Fibroblast of mammary gland (primary cell): Measurements from ENCODE around the gene IARS2.
A peak's percentile ranks its signal among the peaks of the same experiment; 100 is the strongest.

Experiments
- DNase-seq: peaks from one replicate; pipeline ENCODE4 v3.0.0-alpha.2; 2010; ENCODE audit warnings: low read depth
- H3K4me3 ChIP-seq: 2 replicates; pipeline ENCODE4 v1.5.1; 2011; ENCODE audit warnings: low read depth, mild to moderate bottlenecking, low read length, moderate library complexity; ENCODE audit not compliant: control insufficient read depth
- CTCF ChIP-seq: conservative IDR thresholded peaks from 2 replicates; pipeline ENCODE4 v1.5.1; 2011; ENCODE audit warnings: low read depth, low read length, inconsistent platforms; ENCODE audit not compliant: control insufficient read depth, insufficient read depth

IARS2 gene

GRCh38 chr1:220094016-220094911, at the start of gene IARS2:
Gene IARS2 (plus strand): TSS chr1:220094132. CDS start chr1:220094217, 85 bp downstream.
- TF ChIP-seq CTCF = no peak
- peak within 1 kb of the TSS; percentile 68 for H3K4me3 ChIP-seq
- peak; percentile 74 for DNase-seq

GRCh38 chr1:220044678-220045355, 49.1 kb upstream of the IARS2 start:
- peak overlapping the region; percentile 83 for H3K4me3 ChIP-seq
- DNase-seq = no peak
- TF ChIP-seq CTCF = no peak

GRCh38 chr1:220045356-220046051, 48.4 kb upstream of the IARS2 start:
- TF ChIP-seq CTCF = no peak
- peak overlapping the region; percentile 83 for H3K4me3 ChIP-seq
- DNase-seq = no peak

GRCh38 chr1:220046052-220046930, 47.6 kb upstream of the IARS2 start, which contains the start of gene EPRS1:
Gene EPRS1 (minus strand): TSS chr1:220046505. CDS start chr1:220046388, 117 bp downstream.
- DNase-seq = peak; percentile 99
- H3K4me3 ChIP-seq = peak within 1 kb of the TSS; percentile 83
- TF ChIP-seq CTCF = peak; percentile 57

GRCh38 chr1:220056374-220056773, 37.6 kb upstream of the IARS2 start:
- no peak overlapping the region for H3K4me3 ChIP-seq
- no peak for DNase-seq
- no peak for TF ChIP-seq CTCF
